Motor neuron (in vitro differentiated cells): ENCODE results near the gene PFN1. TPM values are rescaled to one million over a fixed set of nuclear protein-coding genes. Genes with fewer than 3 reads are reported as not detected.

ENCODE experiments used
- ATAC-seq, 8 experiments: fragments of 200-7000 bp; cut with Tn5 transposase; replicated peaks in 6 of 8; 2 replicates each; pipeline ENCODE4 v1.8.0; 2021; ENCODE audit warnings: mild to moderate bottlenecking in 8 of 8, moderate library complexity in 8 of 8
- H3K27ac ChIP-seq, 2 donors: fragments of 250-450 bp; sonication (Bioruptor Pico); 2 replicates each; pipeline ENCODE4 v1.9.0; 2021; ENCODE audit warnings: antibody characterized with exemption in 2 of 2, mild to moderate bottlenecking in 2 of 2, moderate library complexity in 1 of 2
- H3K4me1 ChIP-seq, 2 donors: fragments of 250-450 bp; sonication (Bioruptor Pico); replicated peaks in 1 of 2; 2 replicates each; pipeline ENCODE4 v1.6.1; 2021; ENCODE audit warnings: antibody characterized with exemption in 2 of 2, mild to moderate bottlenecking in 2 of 2, moderate library complexity in 1 of 2
- H3K4me3 ChIP-seq, 5 donors: fragments of 250-450 bp; sonication (Bioruptor Pico); 2 replicates each; pipeline ENCODE4 v1.9.0; 2021; ENCODE audit warnings: antibody characterized with exemption in 5 of 5, mild to moderate bottlenecking in 5 of 5, moderate library complexity in 4 of 5
- WGBS, 10 experiments: fragments of 450-650 bp; shearing (Covaris generic); methylation state at CpG; one replicate each; pipeline ENCODE4 v1.0.0; 2022; 5-methylcytosine and 5-hydroxymethylcytosine counted together
- in situ Hi-C, 9 experiments: fragments of 400-800 bp; cut with MboI; loops; one replicate each; pipeline ENCODE4 v1.15.0; 2021; ENCODE audit warnings: low sequenced_read_pairs in 9 of 9, low pct_unique_long_range_greater_than_20kb in 2 of 9; ENCODE audit not compliant: unreplicated experiment in 9 of 9
- total RNA-seq, 8 experiments: library from RNA; unstranded; fragments of 300-600 nt; gene quantifications; 2 replicates each; pipeline versions ENCODE4 v1.2.3 to v1.2.4, GENCODE V29; 2022

Gene PFN1
- total RNA-seq, 8 experiments from 2014 or later, result 143 to 541 (median 257) TPM

- ATAC-seq, result no peak
- peaks cover 7 to 19% of the 10 kb centered on the region in 2 donors for H3K4me1 ChIP-seq
- peak overlapping the region in 1 of 5 donors; percentile 50 for H3K4me3 ChIP-seq
- in situ Hi-C loops, result loop anchor here in 2 of 9 experiments (25.0 kb wide), 1 partner anchor 160 kb away; no protein-coding TSS in a partner anchor
- WGBS, 10 experiments, result 71 to 100% (median 83%) methylated on average over 1 to 4 of the region's 8 CpGs; no CpG with 5 or more reads in 6 of the 10 experiments
- H3K27ac ChIP-seq, result no peak overlapping the region
These were observed 45.8 kb downstream of the PFN1 start for GRCh38 chr17:4902540-4902939.

DNA sequence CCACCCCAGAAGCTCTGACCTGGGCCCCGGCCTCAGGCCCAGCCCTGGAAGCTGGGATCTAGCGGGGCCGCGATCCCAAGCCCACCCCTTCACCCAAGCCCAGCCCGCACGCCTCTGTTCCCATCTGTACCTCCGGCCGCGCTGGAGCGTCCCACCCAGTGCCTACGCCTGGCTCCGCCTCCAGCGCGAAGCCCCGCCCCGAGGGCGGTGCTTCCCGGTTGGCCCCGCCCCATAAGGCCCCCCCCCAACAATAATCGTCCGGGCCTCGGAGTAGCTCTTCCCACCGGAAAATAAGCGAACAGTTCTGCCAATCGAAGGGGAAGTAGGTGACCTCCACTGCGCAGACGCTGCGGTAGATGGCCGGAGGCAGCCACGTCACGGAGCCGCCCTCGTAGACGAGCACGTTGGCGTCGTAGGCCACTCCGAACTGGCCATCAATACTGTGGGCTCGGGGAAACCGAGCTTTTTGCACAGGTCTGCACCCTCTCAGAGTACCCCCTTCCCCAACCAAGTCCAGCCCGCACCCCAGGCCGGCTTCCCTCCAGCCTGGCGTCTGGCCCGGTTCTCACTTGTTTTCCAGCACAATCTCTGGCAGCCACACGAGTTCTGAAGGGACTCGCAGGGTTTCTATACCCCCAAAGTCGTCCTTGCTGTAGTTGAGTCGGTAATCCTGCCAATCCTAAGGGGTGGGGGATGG, 46.5 kb downstream of the PFN1 start:
- in situ Hi-C loops, result loop anchor here in 2 of 9 experiments (25.0 kb wide), 1 partner anchor 161 kb away; no protein-coding TSS in a partner anchor
- WGBS, 10 experiments, result 73 to 100% (median 78%) methylated on average over 1 to 6 of the region's 48 CpGs; no CpG with 5 or more reads in 4 of the 10 experiments
- no peak overlapping the region for H3K27ac ChIP-seq
- peak overlapping the region in 1 of 5 donors; percentile 50 for H3K4me3 ChIP-seq
- H3K4me1 ChIP-seq, result peaks cover 7 to 22% of the 10 kb centered on the region in 2 donors
- ATAC-seq, result peak in 2 of 8 experiments; percentile 6 to 8

- Histone ChIP-seq H3K27ac (no peak overlapping the region), H3K4me1 (peaks cover 7 to 22% of the 10 kb centered on the region in 2 donors), H3K4me3 (peak overlapping the region in 2 of 5 donors; percentile 26 to 50)
- in situ Hi-C loops, result loop anchor here in 2 of 9 experiments (25.0 kb wide), 1 partner anchor 161 kb away; no protein-coding TSS in a partner anchor
- 43 to 100% (median 80%) methylated on average over 1 to 14 of the region's 37 CpGs; no CpG with 5 or more reads in 1 of the 10 experiments for WGBS, 10 experiments
- ATAC-seq, result no peak
These were observed 47.2 kb downstream of the PFN1 start for GRCh38 chr17:4901108-4901647.

DNA sequence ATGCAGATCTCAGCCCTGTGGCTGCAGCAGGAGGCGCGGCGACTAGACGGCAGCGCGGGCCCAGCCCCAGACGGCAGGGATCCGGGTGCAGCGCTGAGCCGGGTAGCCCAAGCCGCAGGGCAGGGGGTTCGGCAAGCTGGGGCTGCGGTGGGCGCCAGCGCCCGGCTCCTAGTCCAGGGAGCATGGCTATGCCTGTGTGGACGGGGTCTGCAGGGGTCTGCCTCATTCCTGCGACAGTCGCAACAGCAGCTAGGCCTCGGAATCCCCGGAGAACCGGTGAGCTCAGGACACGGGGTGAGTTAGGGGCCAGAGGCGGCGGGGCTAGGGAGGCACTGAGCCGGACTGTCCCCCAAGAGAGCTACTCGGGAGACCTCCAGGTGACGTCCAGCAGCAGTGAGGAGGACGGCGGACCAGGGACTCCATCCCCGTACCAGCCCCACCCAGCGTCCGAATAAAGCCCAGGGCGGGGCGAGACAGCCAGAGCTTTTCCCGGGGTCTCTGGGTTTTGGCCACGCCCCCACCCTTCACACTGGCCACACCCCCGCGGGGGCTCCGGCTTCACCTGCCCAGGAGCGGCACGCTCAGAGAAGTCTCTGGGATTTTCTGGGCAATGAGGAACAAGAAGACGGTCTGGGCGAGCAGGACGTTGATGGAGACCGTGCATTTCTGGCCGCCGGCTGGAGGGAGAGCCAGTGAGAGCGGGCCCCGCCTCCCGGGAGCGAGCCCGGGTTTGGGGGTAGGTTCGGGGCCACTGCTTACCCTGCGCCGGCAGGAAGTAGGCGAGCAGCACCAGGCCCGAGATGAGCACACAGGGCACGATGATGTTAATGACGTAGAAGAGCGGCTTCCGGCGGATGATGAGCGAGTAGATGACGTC, 47.9 kb downstream of the PFN1 start:
- Histone ChIP-seq H3K4me1 (peaks cover 7 to 22% of the 10 kb centered on the region in 2 donors), H3K4me3 (peak overlapping the region in 4 of 5 donors; percentile 24 to 50 (median 32))

DNA sequence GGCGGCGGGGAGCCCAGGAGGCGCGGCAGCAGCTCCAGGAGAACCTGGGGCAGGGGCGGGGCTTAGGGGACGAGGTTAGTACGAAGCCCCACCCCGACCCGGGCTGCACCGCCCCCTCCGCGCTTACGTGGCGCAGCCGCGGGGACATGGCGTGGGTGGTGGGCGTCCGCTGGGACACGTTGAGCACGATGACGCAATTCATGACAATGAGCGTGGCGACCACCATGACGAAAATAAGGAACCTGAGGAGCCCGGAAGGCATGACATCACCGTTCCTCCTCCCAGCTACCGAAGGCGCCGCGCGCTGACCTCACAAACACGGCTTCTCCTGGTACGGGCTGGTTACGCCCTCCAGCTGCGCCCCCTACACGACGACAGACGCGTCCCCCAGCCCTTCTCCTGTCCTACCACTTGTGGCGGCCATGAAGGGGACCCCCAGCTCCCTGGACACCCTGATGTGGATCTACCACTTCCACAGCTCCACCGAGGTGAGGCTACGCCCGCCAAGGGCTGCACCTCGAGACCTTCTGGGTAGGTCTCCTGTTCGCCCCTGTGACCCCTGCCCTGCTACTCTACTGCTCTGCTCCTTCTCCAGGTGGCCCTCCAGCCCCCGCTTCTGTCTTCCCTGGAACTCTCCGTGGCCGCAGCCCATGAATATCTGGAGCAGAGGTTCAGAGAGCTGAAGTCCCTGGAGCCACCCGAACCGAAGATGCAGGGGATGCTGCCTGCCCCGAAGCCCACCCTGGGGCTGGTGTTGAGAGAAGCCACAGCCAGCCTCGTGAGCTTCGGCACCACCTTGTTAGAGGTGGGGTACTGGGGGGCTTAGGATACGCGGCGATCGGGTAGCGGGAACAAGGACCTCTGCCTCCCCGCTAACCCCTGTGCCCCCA, 48.7 kb downstream of the PFN1 start, which contains the start of gene C17orf107:
Gene C17orf107, plus strand, starts transcription at position 196 of the 890 bp plus-strand sequence. Its CDS starts 227 bp downstream, at position 423.
- H3K4me3 ChIP-seq, result peak within 1 kb of the TSS; percentile 18 to 50 (median 26)
- in situ Hi-C loops, result loop anchor here in 5 of 9 experiments (25.0 kb wide), 4 partner anchors 112 to 187 kb away; partner anchors contain the start of genes ARRB2 (in 1 of the 5), CXCL16 (in 1 of the 5), GLTPD2 (in 1 of the 5) and MED11 (in 1 of the 5)
- 30 to 40% methylated on average over 5 to 7 of the region's 60 CpGs; no CpG with 5 or more reads in 8 of the 10 experiments for WGBS, 10 experiments

More for the DNA sequence above, 47.9 kb downstream of the PFN1 start:
- peak overlapping the region; percentile 69 to 80 for H3K27ac ChIP-seq
- peak in 2 of 8 experiments; percentile 31 to 32 for ATAC-seq
- in situ Hi-C loops, result loop anchor here in 2 of 9 experiments (25.0 kb wide), 1 partner anchor 162 kb away; no protein-coding TSS in a partner anchor
- 30 to 100% (median 45%) methylated on average over 2 to 31 of the region's 65 CpGs; no CpG with 5 or more reads in 4 of the 10 experiments for WGBS, 10 experiments

GRCh38 chr17:4898927-4899326, 49.4 kb downstream of the PFN1 start:
- in situ Hi-C loops, result loop anchor here in 3 of 9 experiments (25.0 kb wide), 3 partner anchors 112 to 187 kb away; partner anchors contain the start of genes ARRB2 (in 1 of the 3), CXCL16 (in 1 of the 3), GLTPD2 (in 1 of the 3) and MED11 (in 1 of the 3)
- peak in 6 of 8 experiments; percentile 0 to 9 (median 2) for ATAC-seq
- Histone ChIP-seq H3K4me3 (peak overlapping the region; percentile 18 to 50 (median 26)), H3K4me1 (peaks cover 7 to 22% of the 10 kb centered on the region in 2 donors), H3K27ac (peak overlapping the region; percentile 70 to 79)
- WGBS, 10 experiments, result 60% methylated on average over 3 of the region's 34 CpGs; no CpG with 5 or more reads in 9 of the 10 experiments

More for the DNA sequence above, 48.7 kb downstream of the PFN1 start, which contains the start of gene C17orf107:
- H3K4me1 ChIP-seq, result peaks cover 7 to 22% of the 10 kb centered on the region in 2 donors
- H3K27ac ChIP-seq, result peak within 1 kb of the TSS; percentile 79 to 80
- peak; percentile 53 to 83 (median 72) for ATAC-seq

DNA sequence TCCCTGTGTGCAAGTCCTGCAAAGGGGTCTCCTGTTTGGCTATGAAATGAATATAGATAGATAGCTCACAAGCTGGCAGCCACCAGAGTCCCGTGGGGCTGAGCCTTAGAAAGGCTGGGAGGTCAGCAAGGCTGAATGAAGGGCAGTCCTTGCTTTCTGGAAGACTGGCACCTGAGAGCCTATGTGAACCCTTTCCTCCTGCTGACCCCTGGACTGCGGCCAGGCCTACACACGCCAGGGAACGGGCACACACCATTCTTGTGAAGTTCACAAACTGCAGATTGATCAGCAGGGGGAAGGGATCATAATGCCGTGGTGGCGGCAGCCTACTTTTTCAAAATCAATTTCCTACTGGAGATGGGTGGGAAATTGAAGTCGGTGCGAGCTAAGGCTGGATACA, 50.0 kb downstream of the PFN1 start:
- H3K27ac ChIP-seq, result no peak overlapping the region
- ATAC-seq, result no peak
- in situ Hi-C loops, result loop anchor here in 3 of 9 experiments (25.0 kb wide), 3 partner anchors 111 to 186 kb away; partner anchors contain the start of genes ARRB2 (in 1 of the 3), CXCL16 (in 1 of the 3), GLTPD2 (in 1 of the 3) and MED11 (in 1 of the 3)
- 93% methylated on average over 3 of the region's 8 CpGs; no CpG with 5 or more reads in 8 of the 10 experiments for WGBS, 10 experiments
- H3K4me3 ChIP-seq, result peak overlapping the region in 1 of 5 donors; percentile 50
- peaks cover 7 to 22% of the 10 kb centered on the region in 2 donors for H3K4me1 ChIP-seq

DNA sequence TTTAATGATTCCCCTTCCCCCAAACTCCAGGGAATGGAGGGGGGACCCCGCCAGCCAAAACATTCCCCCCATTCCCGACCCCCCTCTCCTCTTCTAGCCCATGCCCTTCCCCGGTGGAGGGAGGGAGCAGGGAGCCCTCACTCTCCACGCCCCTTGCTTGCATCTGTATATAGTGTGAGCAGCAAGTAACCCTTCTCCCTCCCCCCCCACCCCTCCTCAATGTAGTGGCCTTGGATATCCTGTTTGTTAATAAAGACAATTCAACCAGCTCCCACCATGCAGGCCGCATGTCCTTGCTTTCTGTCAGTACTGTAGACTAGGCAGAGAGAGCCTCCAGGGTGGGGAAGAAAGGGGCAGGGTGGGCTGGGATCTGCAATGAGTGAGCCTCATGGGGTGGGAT, 50.5 kb downstream of the PFN1 start:
- Histone ChIP-seq H3K4me3 (peak overlapping the region in 1 of 5 donors; percentile 50), H3K4me1 (peaks cover 7 to 22% of the 10 kb centered on the region in 2 donors), H3K27ac (no peak overlapping the region)
- no CpG with 5 or more reads among the region's 5 CpGs for WGBS, 10 experiments
- no peak for ATAC-seq
- in situ Hi-C loops, result loop anchor here in 3 of 9 experiments (25.0 kb wide), 3 partner anchors 110 to 185 kb away; partner anchors contain the start of genes ARRB2 (in 1 of the 3), CXCL16 (in 1 of the 3), GLTPD2 (in 1 of the 3) and MED11 (in 1 of the 3)

DNA sequence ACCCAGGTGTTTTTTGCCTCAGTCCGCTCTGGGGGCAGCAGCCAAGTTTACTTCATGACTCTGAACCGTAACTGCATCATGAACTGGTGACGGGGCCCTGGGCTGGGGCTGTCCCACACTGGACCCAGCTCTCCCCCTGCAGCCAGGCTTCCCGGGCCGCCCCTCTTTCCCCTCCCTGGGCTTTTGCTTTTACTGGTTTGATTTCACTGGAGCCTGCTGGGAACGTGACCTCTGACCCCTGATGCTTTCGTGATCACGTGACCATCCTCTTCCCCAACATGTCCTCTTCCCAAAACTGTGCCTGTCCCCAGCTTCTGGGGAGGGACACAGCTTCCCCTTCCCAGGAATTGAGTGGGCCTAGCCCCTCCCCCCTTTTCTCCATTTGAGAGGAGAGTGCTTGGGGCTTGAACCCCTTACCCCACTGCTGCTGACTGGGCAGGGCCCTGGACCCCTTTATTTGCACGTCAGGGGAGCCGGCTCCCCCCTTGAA, 51.1 kb downstream of the PFN1 start:
- Histone ChIP-seq H3K4me1 (peaks cover 7 to 18% of the 10 kb centered on the region in 2 donors), H3K4me3 (no peak overlapping the region), H3K27ac (no peak overlapping the region)
- WGBS, 10 experiments, result 80% methylated on average over 1 of the region's 10 CpGs; no CpG with 5 or more reads in 9 of the 10 experiments
- ATAC-seq, result no peak
- in situ Hi-C loops, result loop anchor here in 3 of 9 experiments (25.0 kb wide), 3 partner anchors 110 to 185 kb away; partner anchors contain the start of genes ARRB2 (in 1 of the 3), CXCL16 (in 1 of the 3), GLTPD2 (in 1 of the 3) and MED11 (in 1 of the 3)

DNA sequence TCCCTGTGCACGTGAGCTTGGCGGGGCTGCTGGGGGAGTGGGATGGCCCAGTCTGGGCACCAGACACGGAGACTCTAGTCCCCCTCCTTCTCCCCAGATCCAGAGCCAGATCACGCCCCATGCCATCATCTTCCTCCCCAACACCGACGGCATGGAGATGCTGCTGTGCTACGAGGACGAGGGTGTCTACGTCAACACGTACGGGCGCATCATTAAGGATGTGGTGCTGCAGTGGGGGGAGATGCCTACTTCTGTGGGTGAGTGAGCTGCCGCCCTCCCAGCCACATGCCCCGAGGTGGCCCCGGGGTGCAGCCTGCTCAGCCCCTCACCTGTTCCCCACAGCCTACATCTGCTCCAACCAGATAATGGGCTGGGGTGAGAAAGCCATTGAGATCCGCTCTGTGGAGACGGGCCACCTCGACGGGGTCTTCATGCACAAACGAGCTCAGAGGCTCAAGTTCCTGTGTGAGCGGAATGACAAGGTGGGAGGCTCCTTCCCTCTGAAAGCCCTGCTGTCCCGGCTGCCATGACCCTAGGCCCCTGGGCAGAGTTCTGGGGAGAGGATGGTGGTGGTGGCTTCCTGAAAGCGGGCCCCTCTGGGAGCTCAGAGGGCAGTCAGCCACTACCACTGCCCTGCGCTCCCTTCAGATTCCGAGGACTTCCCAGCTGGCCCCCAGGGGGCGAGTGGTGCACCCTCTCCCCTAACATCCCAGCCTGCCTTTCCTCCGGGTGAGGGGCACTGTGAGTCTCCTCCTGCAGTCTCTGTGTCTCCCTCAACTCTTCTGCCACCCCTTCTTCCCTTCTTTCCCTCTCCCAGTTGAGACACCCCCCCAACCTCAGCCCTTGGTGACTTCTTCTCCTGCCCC, 51.8 kb downstream of the PFN1 start:
- Histone ChIP-seq H3K27ac (no peak overlapping the region), H3K4me1 (peaks cover 7 to 18% of the 10 kb centered on the region in 2 donors), H3K4me3 (no peak overlapping the region)
- in situ Hi-C loops, result loop anchor here in 3 of 9 experiments (25.0 kb wide), 3 partner anchors 109 to 184 kb away; partner anchors contain the start of genes ARRB2 (in 1 of the 3), CXCL16 (in 1 of the 3), GLTPD2 (in 1 of the 3) and MED11 (in 1 of the 3)
- ATAC-seq, result no peak
- WGBS, 10 experiments, result 60 to 100% (median 95%) methylated on average over 1 to 10 of the region's 27 CpGs; no CpG with 5 or more reads in 6 of the 10 experiments
